Stomach (tissue), 4 donors: ENCODE measurements around the gene LOXL1.

Experiments used
- EP300 ChIP-seq: sonication (generic); formaldehyde crosslinking; IDR thresholded peaks from one replicate; pipeline ENCODE4 v1.6.1; 2017; ENCODE audit warnings: antibody characterized with exemption
- POLR2A ChIP-seq, 4 donors: fragments of 450-650 bp; IDR thresholded peaks; one replicate each; pipeline ENCODE4 v1.6.1; 2016; ENCODE audit warnings: antibody characterized with exemption in 4 of 4, control low read depth in 2 of 4, mild to moderate bottlenecking in 1 of 4, moderate library complexity in 1 of 4
- TF ChIP-seq, protein P1 (sequence below), 7 experiments: fragments of 450-650 bp in 4 of 7; fragments of 200-600 bp in 3 of 7; sonication (generic) in 3 of 7; IDR thresholded peaks; one replicate each; pipeline ENCODE4 v1.5.1; 2016 to 2019; ENCODE audit warnings: antibody characterized with exemption in 7 of 7, control low read depth in 2 of 7, mild to moderate bottlenecking in 1 of 7

DNA sequence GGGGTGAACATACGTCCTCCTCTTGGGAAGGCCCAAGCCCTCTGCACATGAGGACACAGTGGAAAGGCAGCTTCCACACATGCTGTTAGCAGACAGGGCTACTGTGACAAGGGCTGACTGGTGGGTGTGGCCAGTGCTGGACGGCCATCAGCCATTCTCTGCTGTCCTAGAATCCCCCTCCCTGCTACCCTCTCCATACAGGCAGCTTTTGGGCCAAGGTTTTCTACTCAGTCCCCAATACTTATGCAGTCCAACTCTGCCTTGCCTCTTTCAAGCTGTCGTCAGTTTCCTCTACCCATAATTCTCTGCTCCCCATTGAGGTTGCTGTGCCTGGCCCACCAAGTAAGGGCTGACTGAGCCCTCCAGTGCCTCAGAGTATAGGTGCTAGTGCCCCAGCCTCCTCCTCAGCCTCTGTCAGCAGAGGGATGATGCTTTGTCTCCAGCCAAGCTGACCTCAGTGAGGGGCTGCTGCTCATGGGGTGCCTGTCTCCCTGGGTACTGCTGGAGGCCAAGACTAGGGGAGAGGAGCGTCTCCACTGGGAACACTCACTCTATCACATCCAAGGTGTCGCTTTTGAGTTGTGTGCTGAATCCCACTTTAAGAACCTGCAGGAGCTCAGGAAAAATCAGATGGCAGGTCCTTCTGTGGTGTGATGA, 2.8 kb downstream of the LOXL1 start:
- TF ChIP-seq, protein P1, sequence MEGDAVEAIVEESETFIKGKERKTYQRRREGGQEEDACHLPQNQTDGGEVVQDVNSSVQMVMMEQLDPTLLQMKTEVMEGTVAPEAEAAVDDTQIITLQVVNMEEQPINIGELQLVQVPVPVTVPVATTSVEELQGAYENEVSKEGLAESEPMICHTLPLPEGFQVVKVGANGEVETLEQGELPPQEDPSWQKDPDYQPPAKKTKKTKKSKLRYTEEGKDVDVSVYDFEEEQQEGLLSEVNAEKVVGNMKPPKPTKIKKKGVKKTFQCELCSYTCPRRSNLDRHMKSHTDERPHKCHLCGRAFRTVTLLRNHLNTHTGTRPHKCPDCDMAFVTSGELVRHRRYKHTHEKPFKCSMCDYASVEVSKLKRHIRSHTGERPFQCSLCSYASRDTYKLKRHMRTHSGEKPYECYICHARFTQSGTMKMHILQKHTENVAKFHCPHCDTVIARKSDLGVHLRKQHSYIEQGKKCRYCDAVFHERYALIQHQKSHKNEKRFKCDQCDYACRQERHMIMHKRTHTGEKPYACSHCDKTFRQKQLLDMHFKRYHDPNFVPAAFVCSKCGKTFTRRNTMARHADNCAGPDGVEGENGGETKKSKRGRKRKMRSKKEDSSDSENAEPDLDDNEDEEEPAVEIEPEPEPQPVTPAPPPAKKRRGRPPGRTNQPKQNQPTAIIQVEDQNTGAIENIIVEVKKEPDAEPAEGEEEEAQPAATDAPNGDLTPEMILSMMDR (IDR thresholded peaks at IDR 0.05) = no peak
- TF ChIP-seq POLR2A (IDR thresholded peaks at IDR 0.05) (no peak), EP300 (no peak)
